PC-3 (cell line): Measurements from ENCODE around the gene SPATA19. TPM values are rescaled to one million over a fixed set of nuclear protein-coding genes. Genes with fewer than 3 reads are reported as not detected.

Experiments
- ATAC-seq: fragments of 200-7000 bp; cut with Tn5 transposase; 2 replicates; pipeline ENCODE4 v1.9.1; 2020; ENCODE audit warnings: mild to moderate bottlenecking, moderate library complexity
- BruUV-seq: library from RNA; stranded (reverse); fragments of 400-500 nt; replicated peaks from 2 replicates; lab custom pipeline; 2021; lab: Mats Ljungman, UMichigan
- CTCF ChIA-PET: fragments of 300-600 bp; sonication (Branson Sonifier 250); formaldehyde crosslinking; loops from one replicate; lab custom pipeline; 2022; ENCODE audit warnings: antibody characterized with exemption; lab: Charles Lee
- POLR2A ChIA-PET: fragments of 300-600 bp; sonication (Branson Sonifier 250); formaldehyde crosslinking; loops from one replicate; lab custom pipeline; 2022; ENCODE audit warnings: antibody characterized with exemption; ENCODE audit not compliant: unreplicated experiment; lab: Charles Lee
- DNase-seq: peaks from one replicate; pipeline ENCODE4 v3.0.0-alpha.2; 2015
- H2AFZ ChIP-seq: fragments of 300-600 bp; sonication (generic); 2 replicates; pipeline ENCODE4 v1.6.0; 2016; ENCODE audit warnings: antibody characterized with exemption, low read length
- H3F3A ChIP-seq: fragments of 300-600 bp; sonication (generic); one replicate; pipeline ENCODE4 v1.6.0; 2017; ENCODE audit warnings: antibody characterized with exemption, low read length, control low read depth, mild to moderate bottlenecking; ENCODE audit not compliant: unreplicated experiment
- H3K27ac ChIP-seq: fragments of 300-600 bp; sonication (generic); 2 replicates; pipeline ENCODE4 v1.5.1; 2016; ENCODE audit warnings: mild to moderate bottlenecking, low read length
- H3K27me3 ChIP-seq: fragments of 300-600 bp; sonication (generic); 2 replicates; pipeline ENCODE4 v1.6.1; 2016; ENCODE audit warnings: low read length, mixed read lengths
- H3K36me3 ChIP-seq: fragments of 300-600 bp; sonication (generic); 2 replicates; pipeline ENCODE4 v1.6.1; 2016; ENCODE audit warnings: low read depth, mixed run types, low read length, mixed read lengths
- H3K4me1 ChIP-seq: fragments of 300-600 bp; sonication (generic); 2 replicates; pipeline ENCODE4 v1.5.1; 2016; ENCODE audit warnings: low read length; ENCODE audit not compliant: insufficient read depth
- H3K4me2 ChIP-seq: fragments of 300-600 bp; sonication (generic); 2 replicates; pipeline ENCODE4 v1.6.0; 2016; ENCODE audit warnings: low read length
- H3K4me3 ChIP-seq: fragments of 300-600 bp; sonication (generic); 2 replicates; pipeline ENCODE4 v1.5.1; 2016; ENCODE audit warnings: mild to moderate bottlenecking, low read length, mixed read lengths
- H3K79me2 ChIP-seq: fragments of 300-600 bp; sonication (generic); 2 replicates; pipeline ENCODE4 v1.6.1; 2017; ENCODE audit warnings: low read length, mixed read lengths
- H3K9ac ChIP-seq: fragments of 300-600 bp; sonication (generic); 2 replicates; pipeline ENCODE4 v1.6.0; 2016; ENCODE audit warnings: mild to moderate bottlenecking, low read length
- H3K9me2 ChIP-seq: fragments of 300-600 bp; sonication (generic); replicated peaks from 2 replicates; pipeline ENCODE4 v1.6.1; 2016; ENCODE audit warnings: mixed run types, low read length, mixed read lengths
- H3K9me3 ChIP-seq: fragments of 300-600 bp; sonication (generic); 2 replicates; pipeline ENCODE4 v1.6.1; 2016; ENCODE audit warnings: low read length, mixed read lengths
- H4K20me1 ChIP-seq: fragments of 300-600 bp; sonication (generic); 2 replicates; pipeline ENCODE4 v1.6.1; 2016; ENCODE audit warnings: low read length, mixed read lengths
- EZH2 ChIP-seq: fragments of 300-600 bp; sonication (generic); IDR thresholded peaks from one replicate; pipeline ENCODE4 v1.6.1; 2017; ENCODE audit warnings: antibody characterized with exemption, mild to moderate bottlenecking, low read length; ENCODE audit not compliant: unreplicated experiment
- EZH2phosphoT487 ChIP-seq: fragments of 300-600 bp; sonication (generic); IDR thresholded peaks from 2 replicates; pipeline ENCODE4 v1.6.1; 2018; ENCODE audit warnings: mild to moderate bottlenecking, antibody characterized with exemption, low read length, borderline replicate concordance
- intact Hi-C: fragments of 100-400 bp; cut with micrococcal nuclease; formaldehyde crosslinking; loops from 2 replicates; pipeline ENCODE4 v1.9.0; 2023
- total RNA-seq: library from RNA; depleted of rRNA; stranded (reverse); fragments of >200 nt; gene quantifications from 2 replicates; pipeline ENCODE4 v1.2.3, GENCODE V29; 2014
- TF ChIP-seq, protein P1 (sequence below): fragments of 300-600 bp; sonication (generic); conservative IDR thresholded peaks from 2 replicates; pipeline ENCODE4 v1.5.1; 2017; ENCODE audit warnings: antibody characterized with exemption, low read depth, mild to moderate bottlenecking, low read length

SPATA19 gene
- total RNA-seq, 1 experiment from 2014 or later = not detected

DNA sequence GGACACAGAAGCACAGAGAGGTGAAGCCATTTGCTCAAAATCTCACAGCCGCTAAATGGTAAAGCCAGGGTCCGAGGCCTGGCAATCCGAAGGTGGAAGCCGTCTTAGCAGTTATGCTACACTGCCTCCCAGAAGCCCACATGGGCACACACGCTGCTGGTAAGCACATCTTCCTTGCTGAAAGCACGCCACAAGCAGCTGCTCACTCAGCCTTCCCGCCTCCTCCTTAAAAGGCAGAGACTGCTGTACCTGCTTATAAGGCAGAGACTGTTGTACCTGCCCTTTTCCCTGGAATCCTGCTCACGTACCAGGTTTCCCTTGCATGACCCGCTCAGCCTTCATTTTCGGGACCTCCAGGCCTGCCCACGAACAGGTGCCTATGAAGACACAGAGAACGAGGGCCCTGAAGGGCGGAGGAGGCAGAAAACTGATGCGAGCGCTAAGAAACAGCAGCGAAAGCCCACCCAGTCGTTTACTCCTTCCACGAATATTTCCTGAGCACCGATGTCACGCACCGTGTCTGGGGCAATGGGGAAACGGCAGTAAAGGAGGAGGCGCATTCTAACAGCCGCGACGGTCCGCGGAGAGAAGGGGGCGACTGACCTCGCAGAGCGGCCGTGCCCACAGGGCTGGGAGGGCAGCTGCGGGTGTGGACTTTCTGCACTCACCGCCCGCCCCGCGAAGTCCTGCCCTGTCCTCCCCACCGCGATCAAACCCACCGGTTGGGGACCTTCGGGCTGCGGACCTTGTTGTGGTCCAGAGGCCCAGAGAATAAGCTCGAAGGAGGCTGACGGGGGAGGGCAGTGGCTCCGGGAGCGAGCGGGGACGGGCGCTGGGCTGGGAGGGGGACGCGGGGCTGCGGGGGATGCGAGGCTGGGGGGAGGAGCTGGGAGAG is 13.0 kb downstream of the SPATA19 start:
- Histone ChIP-seq H2AFZ (no peak overlapping the region), H3F3A (no peaks in the 10 kb centered on the region), H3K36me3 (no peaks in the 10 kb centered on the region), H3K4me3 (no peak overlapping the region), H3K9me2 (no peaks in the 10 kb centered on the region), H3K9ac (no peak overlapping the region), H3K4me2 (no peak overlapping the region), H3K27me3 (no peaks in the 10 kb centered on the region), H3K4me1 (no peaks in the 10 kb centered on the region), H3K79me2 (no peaks in the 10 kb centered on the region), H3K9me3 (peaks cover 14% of the 10 kb centered on the region; the same call in 1 of the 2 replicates), H3K27ac (no peak overlapping the region), H4K20me1 (no peaks in the 10 kb centered on the region)
- ChIA-PET CTCF (no interaction called here), POLR2A (no interaction called here)
- ATAC-seq = no peak
- TF ChIP-seq EZH2phosphoT487 (no peak), EZH2 (no peak)
- TF ChIP-seq, protein P1, sequence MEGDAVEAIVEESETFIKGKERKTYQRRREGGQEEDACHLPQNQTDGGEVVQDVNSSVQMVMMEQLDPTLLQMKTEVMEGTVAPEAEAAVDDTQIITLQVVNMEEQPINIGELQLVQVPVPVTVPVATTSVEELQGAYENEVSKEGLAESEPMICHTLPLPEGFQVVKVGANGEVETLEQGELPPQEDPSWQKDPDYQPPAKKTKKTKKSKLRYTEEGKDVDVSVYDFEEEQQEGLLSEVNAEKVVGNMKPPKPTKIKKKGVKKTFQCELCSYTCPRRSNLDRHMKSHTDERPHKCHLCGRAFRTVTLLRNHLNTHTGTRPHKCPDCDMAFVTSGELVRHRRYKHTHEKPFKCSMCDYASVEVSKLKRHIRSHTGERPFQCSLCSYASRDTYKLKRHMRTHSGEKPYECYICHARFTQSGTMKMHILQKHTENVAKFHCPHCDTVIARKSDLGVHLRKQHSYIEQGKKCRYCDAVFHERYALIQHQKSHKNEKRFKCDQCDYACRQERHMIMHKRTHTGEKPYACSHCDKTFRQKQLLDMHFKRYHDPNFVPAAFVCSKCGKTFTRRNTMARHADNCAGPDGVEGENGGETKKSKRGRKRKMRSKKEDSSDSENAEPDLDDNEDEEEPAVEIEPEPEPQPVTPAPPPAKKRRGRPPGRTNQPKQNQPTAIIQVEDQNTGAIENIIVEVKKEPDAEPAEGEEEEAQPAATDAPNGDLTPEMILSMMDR = no peak
- no TSS peak for BruUV-seq
- no peak for DNase-seq
- intact Hi-C loops = no loop called here

DNA sequence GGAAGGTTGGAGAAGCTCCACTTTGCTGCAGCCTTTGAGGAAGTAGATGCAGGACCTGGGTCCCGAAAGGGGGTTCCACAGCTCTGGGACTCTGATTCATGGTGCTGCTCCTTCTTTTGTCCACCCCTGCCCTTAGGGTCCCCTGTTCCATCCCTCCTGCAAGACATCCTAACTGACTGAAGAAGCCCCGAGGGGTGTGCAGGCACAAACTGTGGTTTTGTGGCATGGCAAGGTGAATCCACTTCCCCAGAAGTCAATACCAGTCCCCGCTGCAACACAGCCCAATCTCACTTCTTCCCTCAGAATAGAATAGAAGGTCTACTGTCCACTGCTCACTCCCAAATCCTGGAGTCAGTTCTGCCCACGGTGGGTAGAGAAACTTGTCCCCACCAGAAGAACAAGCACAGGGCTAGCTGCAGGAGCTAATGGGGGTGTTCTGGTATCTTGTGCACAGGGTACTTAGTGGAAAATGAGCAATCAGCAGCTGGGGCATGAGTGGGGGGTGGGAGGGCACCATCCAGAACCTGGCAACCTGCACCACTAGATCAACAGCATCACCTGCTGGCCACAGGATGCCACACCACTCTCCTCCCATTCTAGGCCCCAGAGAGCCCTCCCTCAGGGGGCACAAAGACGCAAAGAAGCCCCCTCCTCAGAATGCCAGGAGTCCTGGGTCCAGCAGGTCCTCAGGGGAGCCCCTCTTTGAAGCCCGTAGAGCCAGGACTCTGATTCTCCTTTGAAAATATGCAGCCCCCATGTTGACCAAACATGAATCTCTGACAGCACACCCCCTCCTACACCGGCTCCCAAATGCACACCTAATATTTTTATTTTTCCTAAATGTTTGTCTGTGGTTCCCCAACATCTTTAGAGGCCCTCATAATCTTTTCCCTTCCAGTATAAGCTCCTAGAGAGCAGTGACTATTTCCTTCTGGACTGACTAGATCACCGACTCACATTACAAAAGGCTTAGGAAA is 14.1 kb downstream of the SPATA19 start:
- Histone ChIP-seq H3K27ac (no peak overlapping the region), H2AFZ (no peak overlapping the region), H3K9me2 (no peaks in the 10 kb centered on the region), H4K20me1 (no peaks in the 10 kb centered on the region), H3K9me3 (peaks cover 10% of the 10 kb centered on the region; the same call in 1 of the 2 replicates), H3K27me3 (no peaks in the 10 kb centered on the region), H3K4me3 (no peak overlapping the region), H3K4me1 (no peaks in the 10 kb centered on the region), H3K9ac (no peak overlapping the region), H3K79me2 (no peaks in the 10 kb centered on the region), H3F3A (no peaks in the 10 kb centered on the region), H3K36me3 (no peaks in the 10 kb centered on the region), H3K4me2 (no peak overlapping the region)
- DNase-seq = no peak
- CTCF ChIA-PET = no interaction called here
- intact Hi-C loops = no loop called here
- no peak for ATAC-seq
- BruUV-seq = no TSS peak
- POLR2A ChIA-PET = no interaction called here
- TF ChIP-seq, protein P1 = peak; percentile 27; the same call in 1 of the 2 replicates
- no peak for TF ChIP-seq EZH2
